Lung (tissue), 12 donors: Measurements from ENCODE around the gene ZNF365. TPM values are rescaled to one million over a fixed set of nuclear protein-coding genes. Genes with fewer than 3 reads are reported as not detected.

Source experiments
- ATAC-seq: fragments of 200-7000 bp; cut with Tn5 transposase; one replicate; pipeline ENCODE4 v1.9.1; 2020; ENCODE audit warnings: moderate number of reproducible peaks; ENCODE audit not compliant: insufficient read depth, low FRiP score
- DNase-seq, 3 donors: peaks; one replicate each; pipeline ENCODE4 v3.0.0-alpha.2; 2013 to 2017
- H3K27ac ChIP-seq, 2 donors: one replicate each; pipeline ENCODE4 v1.5.1; 2013; ENCODE audit warnings: mild to moderate bottlenecking in 2 of 2, moderate library complexity in 2 of 2, control low read depth in 1 of 2, inconsistent platforms in 1 of 2, low read depth in 1 of 2, low read length in 1 of 2
- H3K27me3 ChIP-seq, 3 donors: one replicate each; pipeline ENCODE4 v1.5.1; 2013; ENCODE audit warnings: low read length in 2 of 3; ENCODE audit not compliant: control insufficient read depth in 3 of 3, insufficient read depth in 3 of 3
- H3K36me3 ChIP-seq, 4 donors: one replicate each; pipeline ENCODE4 v1.5.1; 2013; ENCODE audit warnings: low read length in 4 of 4, mild to moderate bottlenecking in 1 of 4, moderate library complexity in 1 of 4; ENCODE audit not compliant: control insufficient read depth in 4 of 4, insufficient read depth in 4 of 4
- H3K4me1 ChIP-seq, 5 donors: one replicate each; pipeline ENCODE4 v1.5.1; 2013; ENCODE audit warnings: low read length in 5 of 5, mild to moderate bottlenecking in 2 of 5, moderate library complexity in 1 of 5; ENCODE audit not compliant: control insufficient read depth in 5 of 5, insufficient read depth in 5 of 5
- H3K4me3 ChIP-seq: one replicate; pipeline ENCODE4 v1.5.1; 2013; ENCODE audit warnings: mild to moderate bottlenecking, control low read depth, moderate library complexity
- H3K9ac ChIP-seq, 2 donors: one replicate each; pipeline ENCODE4 v1.5.1; 2013; ENCODE audit warnings: low read length in 2 of 2, control low read depth in 1 of 2; ENCODE audit not compliant: insufficient read depth in 1 of 2
- H3K9me3 ChIP-seq, 4 donors: one replicate each; pipeline ENCODE4 v1.5.1; 2013; ENCODE audit warnings: low read length in 3 of 4, mild to moderate bottlenecking in 1 of 4, moderate library complexity in 1 of 4; ENCODE audit not compliant: control insufficient read depth in 4 of 4, insufficient read depth in 3 of 4
- WGBS, 2 donors: extraction: QIAGEN DNeasy Blood & Tissue Kit; methylation state at CpG; one replicate each; pipeline ENCODE4 v1.1.7; 2013; 5-methylcytosine and 5-hydroxymethylcytosine counted together
- polyA plus RNA-seq, 2 donors: library from polyadenylated mRNA; stranded (reverse); fragments of 200-250 nt; gene quantifications; one replicate each; pipeline ENCODE4 v1.2.1, GENCODE V29; 2013
- total RNA-seq, 2 donors: library from RNA; depleted of rRNA in 1 of 2; stranded (reverse); fragments of >200 nt in 1 of 2; gene quantifications; one replicate each; pipeline ENCODE4 v1.2.1, GENCODE V29; 2014 to 2021
- TF ChIP-seq, protein P1 (sequence below): IDR thresholded peaks from 2 replicates; pipeline ENCODE4 v1.5.1; 2012; ENCODE audit warnings: mild to moderate bottlenecking; ENCODE audit errors: control extremely low read depth, extremely low read depth
- donor health status: control.
- donor health status: control.
- donor health status: Bipolar disorder and iron deficiency.
- donor health status: healthy.
- donor health status: DM: yes; HTN: yes; CAD: no.

Gene ZNF365
- total and polyA plus RNA-seq, 4 donors = 0.80 to 2.4 (median 1.2) TPM

DNA sequence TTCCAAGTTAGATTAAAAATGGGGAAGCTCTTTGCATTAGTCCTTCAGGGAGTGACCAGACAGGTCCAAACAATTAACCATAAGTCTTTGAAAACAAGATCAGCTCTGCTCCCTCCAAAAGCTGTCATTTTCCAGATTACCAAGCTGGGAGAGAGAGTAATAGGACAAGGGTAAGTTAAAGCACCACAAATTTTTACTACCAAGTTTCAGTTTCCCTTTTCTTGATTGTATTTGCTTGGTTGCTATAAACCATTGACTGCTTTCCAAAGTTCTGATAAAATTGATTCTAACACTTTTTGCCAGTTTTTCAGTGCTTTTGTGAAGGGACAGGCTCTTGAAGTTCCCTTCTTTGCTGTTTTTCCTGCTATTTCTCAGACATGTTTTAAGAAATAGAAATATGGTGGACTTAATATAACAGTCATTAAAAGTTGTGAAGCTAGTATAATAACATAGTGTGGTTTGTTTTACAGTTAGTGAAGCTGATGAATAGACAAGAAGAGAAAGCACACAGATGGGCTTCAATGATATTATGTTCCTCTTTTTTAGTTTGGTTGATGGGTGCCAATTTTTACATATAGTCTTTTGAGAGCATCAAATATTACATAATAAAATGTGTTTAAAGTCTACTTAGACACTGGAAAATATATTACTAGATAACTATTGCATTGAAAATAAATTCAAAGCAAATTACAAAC, 40.0 kb upstream of the ZNF365 start:
- Histone ChIP-seq H3K36me3 (no peaks in the 10 kb centered on the region), H3K27ac (no peak overlapping the region), H3K4me3 (no peak overlapping the region), H3K9me3 (peaks cover 0 to 4% (median 2%) of the 10 kb centered on the region in 4 donors), H3K4me1 (no peaks in the 10 kb centered on the region), H3K27me3 (no peaks in the 10 kb centered on the region), H3K9ac (no peak overlapping the region)
- ATAC-seq (no peak), DNase-seq (no peak)
- TF ChIP-seq, protein P1, sequence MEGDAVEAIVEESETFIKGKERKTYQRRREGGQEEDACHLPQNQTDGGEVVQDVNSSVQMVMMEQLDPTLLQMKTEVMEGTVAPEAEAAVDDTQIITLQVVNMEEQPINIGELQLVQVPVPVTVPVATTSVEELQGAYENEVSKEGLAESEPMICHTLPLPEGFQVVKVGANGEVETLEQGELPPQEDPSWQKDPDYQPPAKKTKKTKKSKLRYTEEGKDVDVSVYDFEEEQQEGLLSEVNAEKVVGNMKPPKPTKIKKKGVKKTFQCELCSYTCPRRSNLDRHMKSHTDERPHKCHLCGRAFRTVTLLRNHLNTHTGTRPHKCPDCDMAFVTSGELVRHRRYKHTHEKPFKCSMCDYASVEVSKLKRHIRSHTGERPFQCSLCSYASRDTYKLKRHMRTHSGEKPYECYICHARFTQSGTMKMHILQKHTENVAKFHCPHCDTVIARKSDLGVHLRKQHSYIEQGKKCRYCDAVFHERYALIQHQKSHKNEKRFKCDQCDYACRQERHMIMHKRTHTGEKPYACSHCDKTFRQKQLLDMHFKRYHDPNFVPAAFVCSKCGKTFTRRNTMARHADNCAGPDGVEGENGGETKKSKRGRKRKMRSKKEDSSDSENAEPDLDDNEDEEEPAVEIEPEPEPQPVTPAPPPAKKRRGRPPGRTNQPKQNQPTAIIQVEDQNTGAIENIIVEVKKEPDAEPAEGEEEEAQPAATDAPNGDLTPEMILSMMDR = no peak

GRCh38 chr10:62335326-62335725, 38.8 kb upstream of the ZNF365 start:
- Histone ChIP-seq H3K4me1 (no peaks in the 10 kb centered on the region), H3K4me3 (no peak overlapping the region), H3K36me3 (no peaks in the 10 kb centered on the region), H3K27me3 (no peaks in the 10 kb centered on the region), H3K9me3 (peaks cover 0 to 5% (median 2%) of the 10 kb centered on the region in 4 donors), H3K27ac (no peak overlapping the region), H3K9ac (no peak overlapping the region)
- no peak for ATAC-seq
- 64 to 72% methylated on average over 2 of the region's 2 CpGs for WGBS, 2 donors
- TF ChIP-seq, protein P1 = no peak
- DNase-seq = no peak

DNA sequence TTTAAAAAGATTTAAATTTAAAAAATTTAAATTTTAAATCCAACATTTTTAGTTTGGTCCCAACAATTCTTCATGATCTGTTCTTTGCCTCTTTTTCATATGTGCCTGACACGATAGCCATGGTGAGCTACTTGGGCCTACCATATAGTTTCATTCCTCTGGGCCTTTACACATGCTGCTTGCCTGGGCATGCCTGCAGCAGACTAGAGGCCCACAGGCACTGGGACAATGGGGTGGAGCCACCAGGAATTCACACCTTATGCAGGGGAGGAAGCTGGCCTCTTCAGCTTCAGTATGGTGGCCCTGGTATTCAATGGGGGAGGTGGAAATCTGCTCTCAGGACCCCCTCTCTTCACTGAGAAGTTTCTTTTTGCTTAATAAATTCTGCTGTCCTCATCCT, 37.8 kb upstream of the ZNF365 start:
- H3K9me3 ChIP-seq = peaks cover 0 to 6% (median 3%) of the 10 kb centered on the region in 4 donors
- H3K9ac ChIP-seq = no peak overlapping the region
- DNase-seq (no peak), ATAC-seq (no peak)
- TF ChIP-seq, protein P1 = no peak
- no peak overlapping the region for H3K4me3 ChIP-seq
- H3K4me1 ChIP-seq = no peaks in the 10 kb centered on the region
- WGBS, 2 donors = 91 to 93% methylated on average over 1 of the region's 1 CpG
- H3K27ac ChIP-seq = no peak overlapping the region
- no peaks in the 10 kb centered on the region for H3K27me3 ChIP-seq
- H3K36me3 ChIP-seq = no peaks in the 10 kb centered on the region

- Histone ChIP-seq H3K27ac (no peak overlapping the region), H3K36me3 (no peaks in the 10 kb centered on the region), H3K9ac (no peak overlapping the region), H3K4me3 (no peak overlapping the region), H3K4me1 (no peaks in the 10 kb centered on the region), H3K27me3 (no peaks in the 10 kb centered on the region), H3K9me3 (peaks cover 0 to 12% (median 8%) of the 10 kb centered on the region in 4 donors)
- DNase-seq = no peak
- TF ChIP-seq, protein P1 = no peak
- ATAC-seq = no peak
Observed at GRCh38 chr10:62341419-62341818, 32.8 kb upstream of the ZNF365 start.
